HG03520 (cell line): ENCODE results near the gene GPR157.

Source experiments
- ATAC-seq: cut with Tn5 transposase; IDR thresholded peaks from one replicate; pipeline ENCODE4 v1.9.1; 2021; ENCODE audit warnings: mild to moderate bottlenecking, moderate library complexity; ENCODE audit not compliant: unreplicated experiment

Gene GPR157

GRCh38 chr1:9065213-9065751, 63.6 kb downstream of the GPR157 start:
- no peak for ATAC-seq

- no peak for ATAC-seq
Observed at GRCh38 chr1:9062846-9063245, 66.1 kb downstream of the GPR157 start.

GRCh38 chr1:9062021-9062471, 66.9 kb downstream of the GPR157 start:
- no peak for ATAC-seq

DNA sequence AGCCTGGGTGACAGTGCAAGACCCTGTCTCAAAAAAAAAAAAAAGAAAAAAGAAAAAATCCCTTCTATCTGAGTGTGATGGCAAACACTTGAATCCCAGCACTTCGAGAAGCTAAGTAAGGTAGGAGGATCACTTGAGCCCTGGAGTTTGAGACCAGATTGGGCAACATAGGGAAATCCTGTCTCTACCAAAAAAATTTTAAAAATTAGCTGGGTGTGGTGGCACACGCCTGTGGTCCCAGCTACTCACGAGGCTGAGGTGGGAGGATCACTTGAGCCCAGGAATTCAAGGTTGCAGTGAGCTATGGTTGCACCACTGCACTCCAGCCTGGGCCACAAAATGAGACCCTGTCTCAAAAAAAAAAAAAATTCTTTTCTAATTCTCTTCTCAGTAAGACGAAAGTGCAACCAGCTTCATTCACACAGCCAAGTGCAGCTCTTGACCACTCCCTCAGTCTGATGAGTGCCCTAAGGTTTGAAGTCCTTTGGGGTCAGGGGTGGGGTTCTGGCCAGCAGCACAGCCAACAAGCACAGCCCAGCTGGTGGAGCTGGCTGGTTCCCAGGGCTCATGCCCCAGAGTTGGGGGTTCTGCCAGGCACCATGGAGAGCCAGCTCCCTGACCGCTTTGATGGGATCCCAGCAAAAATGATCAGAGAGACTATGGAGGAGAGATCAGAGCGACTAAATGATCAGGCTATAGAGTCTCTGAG, 67.5 kb downstream of the GPR157 start:
- ATAC-seq, result no peak

- no peak for ATAC-seq
Observed at GRCh38 chr1:9059891-9060744, 68.8 kb downstream of the GPR157 start.

GRCh38 chr1:9058465-9058864, 70.4 kb downstream of the GPR157 start:
- no peak for ATAC-seq

GRCh38 chr1:9057851-9058250, 71.1 kb downstream of the GPR157 start:
- ATAC-seq, result no peak

DNA sequence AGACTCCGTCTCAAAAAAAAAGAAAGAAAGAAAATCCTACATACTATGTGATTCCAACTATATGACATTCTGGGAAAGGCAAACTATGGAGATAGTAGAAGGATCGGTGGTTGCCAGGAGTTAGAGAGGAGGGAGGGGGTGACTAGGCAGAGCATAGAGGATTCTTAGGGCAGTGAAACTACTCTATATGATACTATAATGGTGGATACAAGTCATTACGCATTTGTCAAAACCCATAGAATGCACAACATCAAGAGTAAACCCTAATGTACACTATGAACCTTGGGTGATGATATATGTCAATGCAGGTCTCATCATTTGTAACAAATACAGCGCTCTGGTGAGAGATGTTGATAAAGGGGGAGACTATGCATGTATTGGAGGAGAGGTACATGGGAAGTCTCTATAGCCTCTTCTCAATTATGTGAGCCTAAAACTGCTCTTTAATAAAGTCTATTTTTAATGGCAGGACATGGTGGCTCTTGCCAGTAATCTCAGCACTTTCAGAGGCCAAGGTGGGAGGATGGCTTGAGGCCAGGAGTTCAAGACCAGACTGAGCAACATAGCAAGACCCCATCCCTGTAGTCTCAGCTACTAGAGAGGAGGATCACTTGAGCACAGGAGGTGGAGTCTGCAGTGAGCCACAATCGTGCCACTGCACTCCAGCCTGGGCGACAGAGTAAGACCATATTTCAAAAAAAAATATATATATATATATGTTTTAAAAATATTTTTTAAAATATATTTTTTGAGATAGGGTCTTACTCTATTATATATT, 76.4 kb downstream of the GPR157 start:
- ATAC-seq, result no peak

DNA sequence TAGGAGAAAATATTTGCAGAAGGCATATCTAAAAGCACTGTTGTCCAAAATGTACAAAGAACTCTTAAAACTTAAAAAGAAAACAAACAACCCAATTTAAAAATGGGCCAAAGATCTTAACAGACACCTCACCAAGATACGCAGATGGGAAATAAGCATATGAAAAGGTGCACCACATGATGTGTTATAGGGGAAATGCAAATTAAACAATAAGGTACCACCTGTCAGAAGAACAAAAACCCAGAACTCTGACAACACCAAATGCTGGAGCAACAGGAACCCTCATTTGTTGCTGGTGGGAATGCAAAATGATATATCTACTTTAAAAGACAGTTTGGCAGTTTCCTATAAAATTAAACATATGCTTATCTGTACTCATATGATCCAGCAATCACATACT, 77.5 kb downstream of the GPR157 start:
- no peak for ATAC-seq

DNA sequence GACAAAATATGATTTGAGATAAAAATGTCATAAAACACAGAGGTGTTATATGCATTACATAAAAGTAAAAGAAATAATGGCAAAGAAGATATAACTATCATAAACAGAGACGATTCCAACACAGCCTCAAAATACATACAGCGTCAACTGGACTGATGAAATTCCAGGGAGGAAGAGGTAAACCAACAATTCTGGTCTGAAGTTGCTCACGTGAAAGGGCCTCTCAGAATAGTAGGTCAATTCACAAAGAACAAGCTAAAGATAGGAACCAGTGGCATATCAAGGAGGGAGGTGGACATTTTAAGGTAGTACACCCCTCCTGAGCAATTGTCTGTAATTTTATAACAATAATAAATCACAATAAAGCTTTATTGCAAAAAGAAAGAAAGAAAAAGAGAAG, 78.1 kb downstream of the GPR157 start:
- no peak for ATAC-seq
